RCC 7860 (cell line): ENCODE measurements around the gene MXI1.
A peak's percentile ranks its signal among the peaks of the same experiment; 100 is the strongest.
"Not testable (repeated sequence)": the region's sequence is repeated elsewhere in the genome, so short reads cannot be mapped to it uniquely, and the experiment has no call there.

Experiments
- DNase-seq: peaks from one replicate; pipeline ENCODE4 v3.0.0-alpha.2; 2015; ENCODE audit warnings: low spot score
- FAIRE-seq: peaks from 2 replicates; lab custom pipeline; 2012; peaks lifted over from hg19 to GRCh38; lab: Jason Lieb, UNC

Gene MXI1

GRCh38 chr10:110310741-110311140, 103.3 kb downstream of the MXI1 start:
- FAIRE-seq: no peak
- DNase-seq: no peak

GRCh38 chr10:110311357-110311949, 104.0 kb downstream of the MXI1 start:
- FAIRE-seq: peak; percentile 55
- DNase-seq: peak; percentile 51

- FAIRE-seq (no peak), DNase-seq (no peak)
Measured at GRCh38 chr10:110312206-110312605, 104.8 kb downstream of the MXI1 start.

GRCh38 chr10:110313674-110314073, 106.3 kb downstream of the MXI1 start:
- no peak for FAIRE-seq

GRCh38 chr10:110317866-110318850, 110.8 kb downstream of the MXI1 start:
- DNase-seq (no peak), FAIRE-seq (no peak)

More at GRCh38 chr10:110313674-110314073, 106.3 kb downstream of the MXI1 start:
- DNase-seq: no peak

- FAIRE-seq: no peak
- DNase-seq: no peak
Measured at GRCh38 chr10:110321869-110322620, 114.6 kb downstream of the MXI1 start.

- FAIRE-seq (peak; percentile 94), DNase-seq (peak; percentile 95)
Measured at GRCh38 chr10:110323503-110323902, 116.1 kb downstream of the MXI1 start.

GRCh38 chr10:110324201-110324804, 116.9 kb downstream of the MXI1 start:
- peak; percentile 55 for DNase-seq
- no peak for FAIRE-seq

GRCh38 chr10:110324805-110325280, 117.4 kb downstream of the MXI1 start:
- peak; percentile 13 for DNase-seq
- no peak for FAIRE-seq

GRCh38 chr10:110326351-110327032, 119.1 kb downstream of the MXI1 start:
- FAIRE-seq: peak; percentile 96
- DNase-seq: peak; percentile 85

GRCh38 chr10:110327262-110327914, 120.0 kb downstream of the MXI1 start:
- DNase-seq: no peak

GRCh38 chr10:110330675-110331074, 123.3 kb downstream of the MXI1 start:
- DNase-seq: no peak
- FAIRE-seq: no peak

More at GRCh38 chr10:110327262-110327914, 120.0 kb downstream of the MXI1 start:
- FAIRE-seq: no peak

GRCh38 chr10:110331226-110331795, 123.9 kb downstream of the MXI1 start:
- not testable (repeated sequence) for DNase-seq, FAIRE-seq

- DNase-seq (no peak), FAIRE-seq (no peak)
Measured at GRCh38 chr10:110334061-110334656, 126.8 kb downstream of the MXI1 start.

- FAIRE-seq: no peak
- DNase-seq: no peak
Measured at GRCh38 chr10:110335314-110336064, 128.1 kb downstream of the MXI1 start.

GRCh38 chr10:110336111-110336721, 128.8 kb downstream of the MXI1 start:
- FAIRE-seq (peak; percentile 76), DNase-seq (peak; percentile 79)
